ENCODE measurements around the gene CHST10. TPM values are rescaled to one million over a fixed set of nuclear protein-coding genes. Genes with fewer than 3 reads are reported as not detected.
"Not testable (repeated sequence)": the region's sequence is repeated elsewhere in the genome, so short reads cannot be mapped to it uniquely, and the experiment has no call there.

CHST10 gene
- total RNA-seq, 1 donor from 2014 or later, result 15.3 TPM

GRCh38 chr2:100394111-100394641 is 23.3 kb downstream of the CHST10 start:
- no peak for DNase-seq (ENCODE audit: low read depth, low spot score)

- DNase-seq (ENCODE audit: low read depth, low spot score), result no peak
These were observed 24.1 kb downstream of the CHST10 start for GRCh38 chr2:100393362-100393761.

- no peak for DNase-seq (ENCODE audit: low read depth, low spot score)
These were observed 24.8 kb downstream of the CHST10 start for GRCh38 chr2:100392715-100393114.

GRCh38 chr2:100391735-100392515 is 25.5 kb downstream of the CHST10 start:
- DNase-seq (ENCODE audit: low read depth, low spot score), result no peak

- DNase-seq (ENCODE audit: low read depth, low spot score), result no peak
These were observed 27.2 kb downstream of the CHST10 start for GRCh38 chr2:100390001-100390940.

- no peak for DNase-seq (ENCODE audit: low read depth, low spot score)
These were observed 28.8 kb downstream of the CHST10 start for GRCh38 chr2:100388703-100389102.

- DNase-seq (ENCODE audit: low read depth, low spot score), result no peak
These were observed 33.5 kb downstream of the CHST10 start for GRCh38 chr2:100383954-100384353.

- no peak for DNase-seq (ENCODE audit: low read depth, low spot score)
These were observed 34.2 kb downstream of the CHST10 start for GRCh38 chr2:100383306-100383705.

- DNase-seq (ENCODE audit: low read depth, low spot score), result peak; percentile 24
These were observed 36.2 kb downstream of the CHST10 start for GRCh38 chr2:100381240-100381639.

GRCh38 chr2:100380681-100381080 is 36.8 kb downstream of the CHST10 start:
- no peak for DNase-seq (ENCODE audit: low read depth, low spot score)

GRCh38 chr2:100376836-100377235 is 40.6 kb downstream of the CHST10 start:
- no peak for DNase-seq (ENCODE audit: low read depth, low spot score)

- no peak for DNase-seq (ENCODE audit: low read depth, low spot score)
These were observed 50.3 kb downstream of the CHST10 start for GRCh38 chr2:100367163-100367562.

- DNase-seq (ENCODE audit: low read depth, low spot score), result no peak
These were observed 52.0 kb downstream of the CHST10 start for GRCh38 chr2:100365434-100365833.

- not testable (repeated sequence) for DNase-seq (ENCODE audit: low read depth, low spot score)
These were observed 55.2 kb downstream of the CHST10 start for GRCh38 chr2:100362269-100362668.

- no peak for DNase-seq (ENCODE audit: low read depth, low spot score)
These were observed 57.9 kb downstream of the CHST10 start for GRCh38 chr2:100359576-100359975.

GRCh38 chr2:100358554-100358953 is 58.9 kb downstream of the CHST10 start:
- DNase-seq (ENCODE audit: low read depth, low spot score), result no peak

- no peak for DNase-seq (ENCODE audit: low read depth, low spot score)
These were observed 64.9 kb downstream of the CHST10 start for GRCh38 chr2:100352521-100352920.

GRCh38 chr2:100350661-100351185 is 66.7 kb downstream of the CHST10 start:
- DNase-seq (ENCODE audit: low read depth, low spot score), result no peak

GRCh38 chr2:100345144-100345543 is 72.3 kb downstream of the CHST10 start:
- DNase-seq (ENCODE audit: low read depth, low spot score), result not testable (repeated sequence)

- no peak for DNase-seq (ENCODE audit: low read depth, low spot score)
These were observed 73.0 kb downstream of the CHST10 start for GRCh38 chr2:100344433-100344832.

GRCh38 chr2:100342466-100342865 is 75.0 kb downstream of the CHST10 start:
- DNase-seq (ENCODE audit: low read depth, low spot score), result not testable (repeated sequence)

Data from pulmonary artery endothelial cell (primary cell).